Astrocyte (in vitro differentiated cells and primary cell): ENCODE data around the gene ADGRD1. TPM values are rescaled to one million over a fixed set of nuclear protein-coding genes. Genes with fewer than 3 reads are reported as not detected.

Experiments used
- DNase-seq: peaks from one replicate; pipeline ENCODE4 v3.0.0-alpha.2; 2010; ENCODE audit warnings: low read depth
- FAIRE-seq: peaks from 2 replicates; lab custom pipeline; 2011; peaks lifted over from hg19 to GRCh38; lab: Jason Lieb, UNC
- H2AFZ ChIP-seq: 2 replicates; pipeline ENCODE4 v1.6.0; 2012; ENCODE audit warnings: low read depth, low read length, inconsistent platforms
- H3K27ac ChIP-seq: 2 replicates; pipeline ENCODE4 v1.5.1; 2011; ENCODE audit warnings: low read depth, low read length, inconsistent platforms
- H3K27me3 ChIP-seq: 2 replicates; pipeline ENCODE4 v1.6.0; 2011; ENCODE audit warnings: low read length, inconsistent platforms; ENCODE audit not compliant: insufficient read depth
- H3K36me3 ChIP-seq: 2 replicates; pipeline ENCODE4 v1.5.1; 2011; ENCODE audit warnings: low read length, inconsistent platforms; ENCODE audit not compliant: insufficient read depth
- H3K4me1 ChIP-seq: 2 replicates; pipeline ENCODE4 v1.5.1; 2011; ENCODE audit warnings: low read length, inconsistent platforms; ENCODE audit not compliant: insufficient read depth
- H3K4me2 ChIP-seq: 2 replicates; pipeline ENCODE4 v1.6.0; 2012; ENCODE audit warnings: low read length, inconsistent platforms
- H3K4me3 ChIP-seq: 2 replicates; pipeline ENCODE4 v1.5.1; 2011; ENCODE audit warnings: low read depth, mild to moderate bottlenecking, low read length, inconsistent platforms; ENCODE audit not compliant: insufficient read depth
- H3K79me2 ChIP-seq: 2 replicates; pipeline ENCODE4 v1.6.0; 2012; ENCODE audit warnings: mild to moderate bottlenecking, low read length, inconsistent platforms; ENCODE audit not compliant: insufficient read depth
- H3K9ac ChIP-seq: 2 replicates; pipeline ENCODE4 v1.6.0; 2012; ENCODE audit warnings: mild to moderate bottlenecking, low read length, inconsistent platforms
- H3K9me3 ChIP-seq: 2 replicates; pipeline ENCODE4 v1.5.1; 2012; ENCODE audit warnings: low read depth, mild to moderate bottlenecking, low read length, inconsistent platforms; ENCODE audit not compliant: insufficient read depth
- H4K20me1 ChIP-seq: 2 replicates; pipeline ENCODE4 v1.6.0; 2012; ENCODE audit warnings: low read length, inconsistent platforms; ENCODE audit not compliant: insufficient read depth
- H3K27ac Mint-ChIP-seq: one replicate; pipeline ENCODE4 v1.8.0; 2021; ENCODE audit warnings: mild to moderate bottlenecking, mixed read lengths; ENCODE audit not compliant: unreplicated experiment
- H3K27me3 Mint-ChIP-seq: one replicate; pipeline ENCODE4 v1.8.0; 2021; ENCODE audit warnings: low read depth, mixed read lengths; ENCODE audit not compliant: unreplicated experiment
- H3K36me3 Mint-ChIP-seq: one replicate; pipeline ENCODE4 v1.8.0; 2021; ENCODE audit warnings: low read depth, mixed read lengths; ENCODE audit not compliant: unreplicated experiment
- H3K4me1 Mint-ChIP-seq: one replicate; pipeline ENCODE4 v1.8.0; 2021; ENCODE audit warnings: low read depth, mixed read lengths; ENCODE audit not compliant: unreplicated experiment
- H3K4me3 Mint-ChIP-seq: one replicate; pipeline ENCODE4 v1.8.0; 2021; ENCODE audit warnings: mild to moderate bottlenecking, moderate library complexity, mixed read lengths; ENCODE audit not compliant: unreplicated experiment
- H3K9me3 Mint-ChIP-seq: one replicate; pipeline ENCODE4 v1.8.0; 2021; ENCODE audit warnings: mild to moderate bottlenecking, mixed read lengths; ENCODE audit not compliant: unreplicated experiment
- EZH2 ChIP-seq: IDR thresholded peaks from 2 replicates; pipeline ENCODE4 v1.6.1; 2012; ENCODE audit warnings: mild to moderate bottlenecking, low read length, inconsistent platforms; ENCODE audit not compliant: insufficient read depth
- total RNA-seq: library from RNA; stranded (reverse); gene quantifications from 2 replicates; pipeline ENCODE4 v1.2.1, GENCODE V29; 2021
- TF ChIP-seq, protein P1 (sequence below): IDR thresholded peaks from 2 replicates; pipeline ENCODE4 v1.5.1; 2011; ENCODE audit warnings: low read depth, mild to moderate bottlenecking, inconsistent platforms, low read length, moderate library complexity; ENCODE audit not compliant: insufficient read depth

ADGRD1 gene
- total RNA-seq, 1 donor from 2014 or later, result 3.0 TPM

DNA sequence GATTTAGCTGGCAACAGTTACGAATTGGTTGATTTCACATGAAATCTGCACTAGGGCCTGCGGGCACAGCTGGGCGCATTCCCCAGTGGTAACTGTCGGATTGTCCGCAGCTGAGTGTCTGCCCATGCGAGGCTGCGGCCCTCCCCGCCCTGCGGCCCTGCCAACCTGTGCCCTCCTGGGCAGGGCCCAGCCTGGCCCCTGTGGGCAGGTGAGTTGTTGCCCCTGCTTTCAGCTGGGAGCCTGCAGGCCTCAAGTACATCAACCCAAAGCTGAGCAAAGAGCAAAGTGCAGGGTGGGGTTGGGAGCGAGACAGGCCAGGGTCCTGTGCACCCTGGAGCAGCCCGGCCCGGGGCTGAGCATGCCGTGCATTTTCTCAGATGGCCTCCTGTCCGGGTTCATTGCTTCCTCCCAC lies 89.1 kb downstream of the ADGRD1 start:
- peaks cover 4% of the 10 kb centered on the region for H3K9me3 ChIP-seq
- H3K36me3 ChIP-seq, result no peaks in the 10 kb centered on the region
- H3K27me3 Mint-ChIP-seq, result peaks cover 32% of the 10 kb centered on the region

GRCh38 chr12:131043401-131043871 lies 89.7 kb downstream of the ADGRD1 start:
- H3K9me3 ChIP-seq, result peaks cover 4% of the 10 kb centered on the region
- no peaks in the 10 kb centered on the region for H4K20me1 ChIP-seq
- Mint-ChIP-seq H3K27ac (no peak overlapping the region), H3K27me3 (peaks cover 32% of the 10 kb centered on the region), H3K4me1 (no peaks in the 10 kb centered on the region), H3K36me3 (no peaks in the 10 kb centered on the region), H3K4me3 (no peak overlapping the region), H3K9me3 (no peaks in the 10 kb centered on the region)
- no peaks in the 10 kb centered on the region for H3K27me3 ChIP-seq
- H3K27ac ChIP-seq, result no peak overlapping the region
- no peak overlapping the region for H2AFZ ChIP-seq
- no peaks in the 10 kb centered on the region for H3K4me1 ChIP-seq
- DNase-seq (no peak), FAIRE-seq (no peak)
- no peak overlapping the region for H3K9ac ChIP-seq
- no peak overlapping the region for H3K4me3 ChIP-seq
- H3K36me3 ChIP-seq, result no peaks in the 10 kb centered on the region
- no peak overlapping the region for H3K4me2 ChIP-seq
- TF ChIP-seq EZH2, result no peak
- TF ChIP-seq, protein P1, sequence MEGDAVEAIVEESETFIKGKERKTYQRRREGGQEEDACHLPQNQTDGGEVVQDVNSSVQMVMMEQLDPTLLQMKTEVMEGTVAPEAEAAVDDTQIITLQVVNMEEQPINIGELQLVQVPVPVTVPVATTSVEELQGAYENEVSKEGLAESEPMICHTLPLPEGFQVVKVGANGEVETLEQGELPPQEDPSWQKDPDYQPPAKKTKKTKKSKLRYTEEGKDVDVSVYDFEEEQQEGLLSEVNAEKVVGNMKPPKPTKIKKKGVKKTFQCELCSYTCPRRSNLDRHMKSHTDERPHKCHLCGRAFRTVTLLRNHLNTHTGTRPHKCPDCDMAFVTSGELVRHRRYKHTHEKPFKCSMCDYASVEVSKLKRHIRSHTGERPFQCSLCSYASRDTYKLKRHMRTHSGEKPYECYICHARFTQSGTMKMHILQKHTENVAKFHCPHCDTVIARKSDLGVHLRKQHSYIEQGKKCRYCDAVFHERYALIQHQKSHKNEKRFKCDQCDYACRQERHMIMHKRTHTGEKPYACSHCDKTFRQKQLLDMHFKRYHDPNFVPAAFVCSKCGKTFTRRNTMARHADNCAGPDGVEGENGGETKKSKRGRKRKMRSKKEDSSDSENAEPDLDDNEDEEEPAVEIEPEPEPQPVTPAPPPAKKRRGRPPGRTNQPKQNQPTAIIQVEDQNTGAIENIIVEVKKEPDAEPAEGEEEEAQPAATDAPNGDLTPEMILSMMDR, result no peak
- no peaks in the 10 kb centered on the region for H3K79me2 ChIP-seq

More for the DNA sequence above, 89.1 kb downstream of the ADGRD1 start:
- no peak overlapping the region for H3K4me3 ChIP-seq
- FAIRE-seq (no peak), DNase-seq (no peak)
- Mint-ChIP-seq H3K4me1 (no peaks in the 10 kb centered on the region), H3K27ac (no peak overlapping the region), H3K36me3 (no peaks in the 10 kb centered on the region), H3K4me3 (no peak overlapping the region), H3K9me3 (no peaks in the 10 kb centered on the region)
- no peaks in the 10 kb centered on the region for H3K27me3 ChIP-seq
- H3K79me2 ChIP-seq, result no peaks in the 10 kb centered on the region
- no peaks in the 10 kb centered on the region for H3K4me1 ChIP-seq
- no peak overlapping the region for H3K9ac ChIP-seq
- H3K27ac ChIP-seq, result no peak overlapping the region
- no peaks in the 10 kb centered on the region for H4K20me1 ChIP-seq
- H2AFZ ChIP-seq, result no peak overlapping the region
- TF ChIP-seq, protein P1, result no peak
- TF ChIP-seq EZH2, result no peak
- no peak overlapping the region for H3K4me2 ChIP-seq

DNA sequence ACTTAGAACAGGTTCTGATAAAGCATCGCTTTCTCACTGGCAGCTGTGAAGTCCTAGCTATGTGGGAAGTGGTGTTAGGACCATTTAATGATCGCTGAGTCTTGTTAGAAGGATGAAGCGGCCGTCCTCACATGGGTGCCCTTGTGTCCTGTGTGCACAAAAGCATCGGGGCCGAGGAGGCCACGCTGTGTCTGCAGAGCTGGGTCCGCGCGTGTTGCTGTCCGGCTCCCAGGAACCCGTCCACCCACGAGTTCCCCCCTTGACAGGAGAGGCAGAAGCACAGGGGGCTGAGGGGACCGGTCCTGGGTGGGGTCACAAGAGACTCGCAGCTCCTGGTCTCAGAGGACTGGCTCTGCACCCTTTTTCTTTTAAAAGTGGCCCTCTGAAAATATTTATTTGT lies 90.4 kb downstream of the ADGRD1 start:
- no peak overlapping the region for H3K9ac ChIP-seq
- H3K4me3 Mint-ChIP-seq, result no peak overlapping the region
- no peak overlapping the region for H3K4me3 ChIP-seq
- H3K27me3 Mint-ChIP-seq, result peaks cover 33% of the 10 kb centered on the region
- H3K27ac ChIP-seq, result no peak overlapping the region
- H3K27ac Mint-ChIP-seq, result no peak overlapping the region
- FAIRE-seq, result no peak
- H3K4me2 ChIP-seq, result no peak overlapping the region
- no peaks in the 10 kb centered on the region for H3K4me1 ChIP-seq
- TF ChIP-seq, protein P1, result no peak
- TF ChIP-seq EZH2, result no peak
- no peaks in the 10 kb centered on the region for H4K20me1 ChIP-seq
- no peaks in the 10 kb centered on the region for H3K27me3 ChIP-seq
- no peaks in the 10 kb centered on the region for H3K36me3 ChIP-seq
- H3K36me3 Mint-ChIP-seq, result no peaks in the 10 kb centered on the region
- no peak overlapping the region for H2AFZ ChIP-seq
- no peak for DNase-seq
- no peaks in the 10 kb centered on the region for H3K79me2 ChIP-seq
- H3K9me3 Mint-ChIP-seq, result no peaks in the 10 kb centered on the region
- H3K4me1 Mint-ChIP-seq, result no peaks in the 10 kb centered on the region
- peaks cover 4% of the 10 kb centered on the region for H3K9me3 ChIP-seq
